HFF-Myc (cell line): ENCODE results near the gene DGKI.

ENCODE experiments used
- DNase-seq: peaks from one replicate; pipeline ENCODE4 v3.0.0-alpha.2; 2011; ENCODE audit warnings: low read depth; ENCODE audit errors: extremely low read depth
- H3K4me3 ChIP-seq: replicated peaks from 2 replicates; pipeline ENCODE4 v1.5.1; 2011; ENCODE audit warnings: low read depth, mild to moderate bottlenecking, control low read depth, low read length
- TF ChIP-seq, protein P1 (sequence below): IDR thresholded peaks from 2 replicates; pipeline ENCODE4 v1.5.1; 2012; ENCODE audit warnings: mild to moderate bottlenecking, low read depth, low read length, control low read depth; ENCODE audit errors: missing control alignments

DGKI gene

GRCh38 chr7:137656850-137657232 is 189.9 kb downstream of the DGKI start:
- no peak for DNase-seq
- TF ChIP-seq, protein P1, sequence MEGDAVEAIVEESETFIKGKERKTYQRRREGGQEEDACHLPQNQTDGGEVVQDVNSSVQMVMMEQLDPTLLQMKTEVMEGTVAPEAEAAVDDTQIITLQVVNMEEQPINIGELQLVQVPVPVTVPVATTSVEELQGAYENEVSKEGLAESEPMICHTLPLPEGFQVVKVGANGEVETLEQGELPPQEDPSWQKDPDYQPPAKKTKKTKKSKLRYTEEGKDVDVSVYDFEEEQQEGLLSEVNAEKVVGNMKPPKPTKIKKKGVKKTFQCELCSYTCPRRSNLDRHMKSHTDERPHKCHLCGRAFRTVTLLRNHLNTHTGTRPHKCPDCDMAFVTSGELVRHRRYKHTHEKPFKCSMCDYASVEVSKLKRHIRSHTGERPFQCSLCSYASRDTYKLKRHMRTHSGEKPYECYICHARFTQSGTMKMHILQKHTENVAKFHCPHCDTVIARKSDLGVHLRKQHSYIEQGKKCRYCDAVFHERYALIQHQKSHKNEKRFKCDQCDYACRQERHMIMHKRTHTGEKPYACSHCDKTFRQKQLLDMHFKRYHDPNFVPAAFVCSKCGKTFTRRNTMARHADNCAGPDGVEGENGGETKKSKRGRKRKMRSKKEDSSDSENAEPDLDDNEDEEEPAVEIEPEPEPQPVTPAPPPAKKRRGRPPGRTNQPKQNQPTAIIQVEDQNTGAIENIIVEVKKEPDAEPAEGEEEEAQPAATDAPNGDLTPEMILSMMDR = no peak
- H3K4me3 ChIP-seq = no peak overlapping the region

- TF ChIP-seq, protein P1 = peak; percentile 82
Observed at GRCh38 chr7:137656227-137656849, 190.4 kb downstream of the DGKI start.

GRCh38 chr7:137655804-137656203 is 191.0 kb downstream of the DGKI start:
- H3K4me3 ChIP-seq = no peak overlapping the region
- DNase-seq = no peak
- TF ChIP-seq, protein P1 = no peak

More at GRCh38 chr7:137656227-137656849, 190.4 kb downstream of the DGKI start:
- H3K4me3 ChIP-seq = no peak overlapping the region
- peak; percentile 35 for DNase-seq

- DNase-seq = no peak
- no peak overlapping the region for H3K4me3 ChIP-seq
- TF ChIP-seq, protein P1 = no peak
Observed at GRCh38 chr7:137652721-137653120, 194.1 kb downstream of the DGKI start.

GRCh38 chr7:137647905-137648565 is 198.7 kb downstream of the DGKI start:
- TF ChIP-seq, protein P1 = no peak
- no peak for DNase-seq
- H3K4me3 ChIP-seq = no peak overlapping the region

DNA sequence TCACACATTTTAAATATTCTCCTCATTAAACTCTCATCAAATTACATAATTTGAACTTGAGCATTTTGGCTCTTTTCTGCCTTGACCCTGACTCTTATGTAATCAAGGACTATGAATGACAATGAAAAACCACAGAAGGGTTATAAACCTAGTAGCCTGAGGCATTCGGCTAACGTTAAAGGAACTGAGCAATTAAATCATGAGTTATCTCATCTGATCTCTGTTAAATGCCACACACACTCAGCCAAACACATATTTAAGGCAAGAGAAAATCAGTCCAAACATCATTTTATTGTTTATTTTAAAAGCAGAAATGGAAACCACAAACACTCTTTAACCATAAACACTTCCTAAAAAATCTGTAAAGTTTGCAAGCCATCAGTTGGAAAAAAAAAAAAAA is 204.3 kb downstream of the DGKI start:
- peak; percentile 79 for DNase-seq
- no peak overlapping the region for H3K4me3 ChIP-seq
- TF ChIP-seq, protein P1 = no peak

DNA sequence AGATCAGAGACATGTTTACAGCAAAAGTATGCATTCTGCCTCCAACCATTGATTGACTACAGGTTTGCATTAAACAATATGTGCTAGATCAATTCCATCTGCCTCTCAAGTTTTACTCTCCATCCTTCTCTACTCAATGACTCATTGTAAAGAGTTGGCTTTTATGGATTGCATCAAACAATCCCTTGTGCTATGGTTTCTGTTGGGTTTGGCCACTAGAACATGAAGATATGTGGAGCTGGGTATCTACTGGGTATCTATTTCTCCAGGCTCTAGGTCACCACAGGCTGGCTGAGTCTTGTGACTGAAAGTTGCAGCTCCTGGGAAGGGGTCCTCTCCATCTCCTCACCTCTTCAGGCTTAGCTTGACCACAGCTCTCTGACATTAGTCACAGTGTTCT is 204.7 kb downstream of the DGKI start:
- H3K4me3 ChIP-seq = no peak overlapping the region
- TF ChIP-seq, protein P1 = no peak
- peak; percentile 43 for DNase-seq
